EH (cell line): ENCODE results near the gene NID1.
A peak's percentile ranks its signal among the peaks of the same experiment; 100 is the strongest.

Experiments used
- DNase-seq: peaks from one replicate; pipeline ENCODE4 v3.0.0-alpha.2; 2015; ENCODE audit warnings: low read depth

NID1 gene

DNA sequence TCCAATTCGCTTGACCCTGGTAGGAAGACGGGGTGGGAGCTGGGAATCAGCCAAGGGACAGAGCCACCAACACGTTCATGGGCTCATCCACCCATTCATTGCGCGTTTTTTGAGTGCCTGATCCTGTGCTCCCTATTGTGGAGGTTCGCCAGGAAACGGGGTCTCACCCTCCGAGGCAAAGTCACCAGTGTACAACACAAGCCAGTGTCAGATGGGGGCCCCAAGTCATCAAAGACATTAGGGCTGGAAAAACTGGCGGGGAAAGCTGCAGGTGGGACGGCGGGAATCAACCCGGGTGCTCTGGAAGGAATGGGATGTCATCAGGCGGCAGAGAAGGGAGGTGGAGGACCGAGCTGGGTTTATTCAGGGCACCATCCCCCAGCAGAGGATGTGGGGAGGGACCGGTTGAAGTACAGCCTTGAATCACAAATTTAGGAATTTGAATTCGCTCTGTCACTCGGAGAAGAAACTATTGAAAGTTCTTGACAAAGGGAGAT lies 667 bp upstream of the NID1 start:
- no peak for DNase-seq

DNA sequence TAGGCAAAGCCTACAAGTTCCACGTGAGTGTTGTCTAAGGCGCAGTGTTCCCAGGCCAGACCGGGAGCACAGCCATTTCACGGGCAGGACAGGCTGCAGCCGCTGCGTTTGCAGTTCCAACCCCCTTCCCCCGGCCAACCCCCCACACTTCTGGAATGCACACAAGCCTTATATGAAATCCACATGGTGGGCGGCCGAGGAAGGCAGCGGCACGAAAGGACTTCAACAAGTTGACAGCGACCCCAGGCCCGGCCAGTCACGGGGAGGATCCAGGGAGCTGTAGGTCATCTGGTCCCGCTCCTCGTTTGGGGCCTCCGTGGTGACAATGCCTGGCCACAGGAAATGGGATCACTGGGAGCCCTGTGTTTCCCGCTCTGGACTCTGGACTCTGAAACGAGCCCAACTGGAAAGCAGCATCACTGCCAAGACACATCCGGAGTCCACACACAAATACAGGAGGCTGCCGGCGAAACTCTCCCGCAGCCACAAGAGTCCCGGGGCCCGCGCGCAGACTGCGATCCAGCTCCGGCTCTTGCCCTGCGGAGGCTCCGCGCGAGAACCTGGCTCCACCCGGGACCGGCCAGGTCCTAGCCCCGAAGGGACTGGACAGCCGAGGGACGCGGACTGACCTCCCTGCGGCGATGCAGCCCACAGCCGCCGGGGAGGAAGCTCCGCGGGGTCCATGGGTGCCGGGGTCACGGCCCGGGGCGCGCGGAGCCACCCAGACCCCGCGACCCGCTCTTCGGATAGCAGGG lies 794 bp downstream of the NID1 start:
- peak; percentile 86 for DNase-seq

DNA sequence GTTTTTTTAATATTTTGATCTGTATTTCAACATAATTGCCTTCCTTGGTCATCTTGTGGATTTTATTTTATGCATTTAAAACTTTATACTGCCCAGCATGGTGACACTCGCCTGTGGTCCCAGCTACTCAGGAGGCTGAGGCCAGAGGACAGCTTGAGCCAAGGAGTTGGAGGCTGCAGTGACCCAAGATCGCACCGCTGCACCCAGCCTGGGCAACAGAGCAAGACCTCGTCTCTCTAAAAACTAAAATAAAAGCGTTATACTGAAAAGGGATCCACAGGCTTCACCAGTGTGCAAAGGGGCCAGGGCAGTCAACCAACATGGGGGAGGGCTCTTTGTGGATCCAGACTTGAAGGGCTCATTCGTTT lies 1.4 kb downstream of the NID1 start:
- no peak for DNase-seq

GRCh38 chr1:236060286-236060685 lies 4.6 kb downstream of the NID1 start:
- no peak for DNase-seq

DNA sequence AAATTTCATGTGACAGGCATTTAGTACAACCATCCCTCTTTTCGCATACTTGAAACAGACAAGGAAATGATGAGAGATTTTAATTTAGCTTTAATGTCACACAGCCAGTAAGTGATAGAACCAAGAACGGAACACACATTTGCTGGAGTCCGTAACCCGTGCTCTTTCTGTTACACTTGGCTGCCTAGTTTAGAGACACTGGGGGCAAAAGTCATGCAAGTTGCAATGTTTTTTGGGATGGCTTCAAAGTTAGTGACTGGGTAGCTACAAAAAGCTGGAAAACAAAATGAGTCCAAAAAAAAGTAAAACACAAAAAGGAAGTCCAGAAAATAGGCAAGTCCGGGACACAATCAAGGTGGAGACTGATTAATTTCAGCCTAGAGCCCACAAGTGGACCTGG lies 5.9 kb downstream of the NID1 start:
- DNase-seq, result no peak

- DNase-seq, result peak; percentile 69
These were observed 6.6 kb downstream of the NID1 start for GRCh38 chr1:236058141-236058934.

DNA sequence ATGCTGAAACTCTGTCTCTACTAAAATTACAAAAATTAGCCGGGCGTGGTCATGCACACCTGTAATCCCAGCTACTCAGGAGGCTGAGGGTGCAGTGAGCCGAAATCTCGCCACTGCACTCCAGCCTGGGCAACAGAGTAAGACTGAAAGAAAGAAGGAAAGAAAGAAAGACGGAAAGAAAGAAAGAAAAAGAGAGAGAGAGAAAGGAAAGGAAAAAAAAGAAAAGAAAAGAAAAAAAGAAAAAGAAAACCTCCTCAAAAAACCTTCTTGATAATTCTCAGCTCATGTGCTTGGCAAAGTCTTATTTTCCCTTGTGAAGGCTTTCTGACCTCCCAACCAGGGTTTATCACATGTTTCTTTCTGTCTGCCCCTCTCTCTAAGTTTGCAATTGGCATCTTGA lies 7.3 kb downstream of the NID1 start:
- DNase-seq, result no peak

GRCh38 chr1:236052232-236052993 lies 12.5 kb downstream of the NID1 start:
- no peak for DNase-seq

DNA sequence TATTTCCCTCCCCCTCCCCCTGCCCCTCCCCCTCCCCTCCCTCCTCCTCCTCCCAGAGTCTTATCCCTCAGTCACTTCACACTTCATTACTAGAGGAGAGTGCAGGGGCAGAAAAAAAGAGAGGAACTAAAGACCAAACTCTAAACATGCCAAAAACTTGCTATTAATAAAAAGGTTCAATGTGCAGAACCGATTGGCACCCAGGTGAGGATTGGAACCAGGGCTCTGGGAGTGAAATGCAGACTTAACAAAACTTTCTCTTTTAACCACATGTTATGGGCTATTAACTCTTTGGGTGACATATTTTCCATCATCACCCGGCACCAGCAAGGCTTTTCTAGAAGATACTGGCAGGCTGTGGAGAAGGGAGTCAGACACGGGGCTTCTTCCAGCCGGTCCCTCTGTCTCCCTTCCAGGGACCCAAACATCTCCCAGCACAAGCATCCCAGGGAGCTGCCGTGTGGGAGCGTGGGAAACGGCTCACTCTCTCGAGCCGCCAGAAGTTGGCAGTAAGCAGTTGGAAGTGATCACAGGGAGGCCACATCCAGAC lies 13.6 kb downstream of the NID1 start:
- DNase-seq, result peak; percentile 71

DNA sequence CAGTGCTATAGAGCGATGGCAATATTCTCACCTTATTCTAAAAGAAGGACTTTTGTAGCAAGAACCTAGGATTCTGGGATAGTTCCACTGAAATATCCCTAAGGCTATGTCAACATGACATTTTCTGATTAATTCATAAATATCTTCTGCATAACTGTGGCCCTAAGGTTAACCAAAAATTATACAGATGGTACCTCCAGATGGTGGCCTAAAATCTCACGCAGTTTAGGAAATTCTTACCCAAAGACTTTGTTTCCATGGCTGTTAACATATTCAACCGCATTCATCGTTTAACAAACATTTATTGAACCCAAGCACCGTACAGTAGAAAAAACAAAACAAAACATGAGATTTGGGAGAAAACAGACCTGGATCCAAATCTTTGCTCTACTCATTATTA lies 19.1 kb downstream of the NID1 start:
- DNase-seq, result no peak

DNA sequence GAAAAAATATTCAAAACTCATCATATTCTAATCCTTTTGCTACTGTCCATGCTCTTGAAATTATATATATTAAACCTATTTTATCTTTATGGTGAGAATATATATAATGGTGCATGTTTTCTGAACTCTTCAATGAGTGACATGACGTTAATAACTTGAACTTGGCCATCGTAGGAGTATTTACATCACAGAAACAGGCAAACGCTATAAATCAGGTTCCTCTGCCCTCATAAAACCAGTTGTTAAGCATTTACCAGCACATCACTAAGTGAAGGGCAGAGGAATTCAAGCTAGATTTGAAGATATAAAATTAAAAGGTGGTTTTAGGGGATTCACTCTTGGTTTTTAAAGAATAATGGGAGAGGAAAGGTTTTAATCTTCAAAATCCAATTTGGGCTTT lies 20.5 kb downstream of the NID1 start:
- DNase-seq, result no peak

- DNase-seq, result no peak
These were observed 23.0 kb downstream of the NID1 start for GRCh38 chr1:236041631-236042618.

GRCh38 chr1:236039740-236040685 lies 24.9 kb downstream of the NID1 start:
- DNase-seq, result peak; percentile 70

DNA sequence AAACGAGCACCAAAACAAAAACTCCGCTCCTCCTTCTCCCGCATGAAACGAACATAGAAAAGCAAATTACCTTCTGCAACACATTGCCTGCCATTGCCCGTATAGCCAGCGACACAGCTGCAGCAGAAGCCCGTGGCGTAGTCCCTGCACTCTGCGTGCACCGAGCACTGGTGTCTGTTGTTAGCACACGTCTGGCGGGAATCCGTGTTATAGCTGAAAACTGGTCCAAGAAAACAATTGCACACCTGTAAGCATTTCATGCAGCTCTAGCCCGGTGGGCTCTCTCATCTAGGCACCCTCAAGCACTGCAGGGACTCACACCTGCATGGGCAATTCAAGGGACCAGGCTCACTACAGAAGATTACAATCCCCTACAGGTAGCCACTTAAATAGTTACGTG lies 26.9 kb downstream of the NID1 start:
- DNase-seq, result no peak

- peak; percentile 59 for DNase-seq
These were observed 29.2 kb downstream of the NID1 start for GRCh38 chr1:236035681-236036101.

GRCh38 chr1:236033336-236033735 lies 31.6 kb downstream of the NID1 start:
- no peak for DNase-seq

DNA sequence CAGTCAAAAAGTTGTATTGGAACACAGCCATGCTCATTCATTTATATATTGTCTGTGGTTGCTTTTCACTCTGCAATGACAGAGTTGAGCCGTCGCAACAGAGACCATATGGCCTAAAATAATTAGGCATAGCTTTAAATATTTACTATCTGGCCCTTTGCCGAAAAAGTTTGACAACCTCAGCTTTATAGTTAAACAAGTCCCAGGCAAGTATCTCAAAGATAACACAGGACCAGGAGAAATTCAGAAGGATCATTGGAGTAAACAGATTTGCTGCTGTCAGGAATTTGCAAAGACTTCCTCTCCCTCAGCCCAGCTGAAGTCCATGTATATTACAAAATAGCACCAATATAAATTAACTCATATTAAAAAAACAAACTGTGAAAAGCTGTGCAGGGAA lies 34.4 kb downstream of the NID1 start:
- no peak for DNase-seq

GRCh38 chr1:236029428-236029940 lies 35.4 kb downstream of the NID1 start:
- DNase-seq, result no peak

GRCh38 chr1:236027104-236027503 lies 37.8 kb downstream of the NID1 start:
- DNase-seq, result no peak

- DNase-seq, result no peak
These were observed 39.1 kb downstream of the NID1 start for GRCh38 chr1:236025836-236026235.
